RWPE1 (cell line): ENCODE results near the gene TMEM92.

Experiments
- CTCF ChIA-PET: fragments of 350-600 bp; sonication (Branson Sonifier 250); formaldehyde crosslinking; extraction: SDS; loops from one replicate; lab custom pipeline; 2021; lab: Yijun Ruan, JAX
- POLR2A ChIA-PET: fragments of 400-600 bp; formaldehyde crosslinking; extraction: SDS; loops from one replicate; lab custom pipeline; 2020; ENCODE audit warnings: antibody characterized with exemption; ENCODE audit not compliant: low non-redundant PET; lab: Yijun Ruan, JAX
- DNase-seq: peaks from one replicate; pipeline ENCODE4 v3.0.0; 2012; ENCODE audit warnings: low spot score
- H3K27ac ChIP-seq: fragments of 450-650 bp; 2 replicates; pipeline ENCODE4 v1.5.1; 2017
- TF ChIP-seq, protein P1 (sequence below): fragments of 450-650 bp; conservative IDR thresholded peaks from 2 replicates; pipeline ENCODE4 v1.5.1; 2017; ENCODE audit warnings: low read depth, mild to moderate bottlenecking

The TMEM92 gene

DNA sequence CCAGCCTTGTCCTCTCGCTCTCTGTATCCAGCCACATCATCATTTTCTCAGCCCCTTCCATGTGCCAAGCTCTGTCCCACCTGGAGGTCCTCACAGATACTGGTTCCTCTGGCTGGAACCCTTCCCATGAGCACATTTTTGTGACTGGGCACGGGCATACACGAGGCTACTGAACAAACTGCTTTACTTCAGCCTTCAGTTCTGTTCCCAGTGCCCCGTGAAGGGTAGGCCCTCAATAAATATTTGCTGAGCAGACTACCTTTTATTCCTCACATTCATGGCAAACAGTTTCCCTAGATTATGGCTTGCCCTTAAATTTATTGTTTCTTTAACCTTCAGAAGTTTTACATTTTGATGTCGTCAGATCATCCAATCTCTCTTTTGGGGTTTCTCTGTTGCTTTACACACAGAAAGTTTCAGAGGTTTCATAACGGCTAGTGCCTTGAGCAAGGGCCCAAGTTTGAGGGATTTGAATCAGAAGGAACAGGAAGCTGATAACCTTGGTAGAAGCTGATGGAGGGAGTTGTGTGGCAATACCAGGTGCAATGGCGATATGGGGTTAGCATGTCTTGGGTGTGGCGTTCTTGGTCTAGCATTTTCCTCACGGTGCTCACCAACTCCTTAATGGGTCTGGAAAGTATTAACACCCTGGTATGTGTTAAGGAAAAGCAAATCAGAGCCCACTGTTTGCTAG is 27.8 kb downstream of the TMEM92 start:
- CTCF ChIA-PET: no interaction called here
- POLR2A ChIA-PET: no interaction called here
- TF ChIP-seq, protein P1, sequence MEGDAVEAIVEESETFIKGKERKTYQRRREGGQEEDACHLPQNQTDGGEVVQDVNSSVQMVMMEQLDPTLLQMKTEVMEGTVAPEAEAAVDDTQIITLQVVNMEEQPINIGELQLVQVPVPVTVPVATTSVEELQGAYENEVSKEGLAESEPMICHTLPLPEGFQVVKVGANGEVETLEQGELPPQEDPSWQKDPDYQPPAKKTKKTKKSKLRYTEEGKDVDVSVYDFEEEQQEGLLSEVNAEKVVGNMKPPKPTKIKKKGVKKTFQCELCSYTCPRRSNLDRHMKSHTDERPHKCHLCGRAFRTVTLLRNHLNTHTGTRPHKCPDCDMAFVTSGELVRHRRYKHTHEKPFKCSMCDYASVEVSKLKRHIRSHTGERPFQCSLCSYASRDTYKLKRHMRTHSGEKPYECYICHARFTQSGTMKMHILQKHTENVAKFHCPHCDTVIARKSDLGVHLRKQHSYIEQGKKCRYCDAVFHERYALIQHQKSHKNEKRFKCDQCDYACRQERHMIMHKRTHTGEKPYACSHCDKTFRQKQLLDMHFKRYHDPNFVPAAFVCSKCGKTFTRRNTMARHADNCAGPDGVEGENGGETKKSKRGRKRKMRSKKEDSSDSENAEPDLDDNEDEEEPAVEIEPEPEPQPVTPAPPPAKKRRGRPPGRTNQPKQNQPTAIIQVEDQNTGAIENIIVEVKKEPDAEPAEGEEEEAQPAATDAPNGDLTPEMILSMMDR: no peak
- H3K27ac ChIP-seq: no peak overlapping the region
- DNase-seq: no peak

DNA sequence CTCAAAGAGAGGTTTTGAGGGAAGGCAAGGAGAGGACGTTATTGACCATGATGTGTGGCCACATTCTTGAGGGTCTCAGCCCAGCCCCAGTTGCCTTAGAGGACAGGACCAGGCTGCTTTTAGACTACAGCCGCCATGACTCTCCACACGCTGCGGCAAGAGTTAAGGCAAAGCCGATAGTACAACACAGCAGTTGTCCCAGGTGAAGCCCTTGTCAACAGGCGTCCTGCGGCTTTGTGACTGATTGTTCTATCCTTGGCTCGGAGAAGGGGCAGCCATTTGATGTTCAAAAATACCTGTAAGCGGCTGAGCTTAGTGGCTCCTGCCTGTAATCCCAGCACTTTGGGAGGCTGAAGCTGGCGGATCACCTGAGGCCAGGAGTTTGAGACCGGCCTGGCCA is 28.8 kb downstream of the TMEM92 start:
- no peak for DNase-seq
- TF ChIP-seq, protein P1: no peak
- ChIA-PET CTCF (no interaction called here), POLR2A (no interaction called here)
- H3K27ac ChIP-seq: no peak overlapping the region; the same call in 1 of the 2 replicates

DNA sequence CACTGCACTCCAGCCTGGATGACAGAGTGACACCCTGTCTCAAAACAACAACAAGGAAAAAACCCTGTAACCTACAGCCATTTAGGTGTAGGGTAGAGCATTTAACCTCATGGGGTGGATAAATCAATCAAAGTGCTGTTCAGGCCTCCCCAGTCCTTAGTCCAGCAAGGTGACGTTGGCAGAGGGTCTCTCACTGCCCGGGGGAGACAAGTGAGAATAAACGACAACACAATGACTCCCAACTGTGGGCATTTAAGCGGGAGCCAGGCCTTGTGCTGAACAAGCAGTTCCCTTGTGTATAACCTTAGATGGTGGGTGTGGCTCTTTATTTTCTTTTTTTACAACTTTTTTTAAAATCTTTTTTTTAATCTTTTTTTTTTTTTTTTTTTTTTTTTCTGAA is 29.3 kb downstream of the TMEM92 start:
- TF ChIP-seq, protein P1: no peak
- POLR2A ChIA-PET: no interaction called here
- DNase-seq: no peak
- H3K27ac ChIP-seq: no peak overlapping the region
- CTCF ChIA-PET: interaction anchor here (0.7 kb wide), 1 partner anchor 103 kb away, joined by 3 read pairs; no protein-coding TSS in a partner anchor

DNA sequence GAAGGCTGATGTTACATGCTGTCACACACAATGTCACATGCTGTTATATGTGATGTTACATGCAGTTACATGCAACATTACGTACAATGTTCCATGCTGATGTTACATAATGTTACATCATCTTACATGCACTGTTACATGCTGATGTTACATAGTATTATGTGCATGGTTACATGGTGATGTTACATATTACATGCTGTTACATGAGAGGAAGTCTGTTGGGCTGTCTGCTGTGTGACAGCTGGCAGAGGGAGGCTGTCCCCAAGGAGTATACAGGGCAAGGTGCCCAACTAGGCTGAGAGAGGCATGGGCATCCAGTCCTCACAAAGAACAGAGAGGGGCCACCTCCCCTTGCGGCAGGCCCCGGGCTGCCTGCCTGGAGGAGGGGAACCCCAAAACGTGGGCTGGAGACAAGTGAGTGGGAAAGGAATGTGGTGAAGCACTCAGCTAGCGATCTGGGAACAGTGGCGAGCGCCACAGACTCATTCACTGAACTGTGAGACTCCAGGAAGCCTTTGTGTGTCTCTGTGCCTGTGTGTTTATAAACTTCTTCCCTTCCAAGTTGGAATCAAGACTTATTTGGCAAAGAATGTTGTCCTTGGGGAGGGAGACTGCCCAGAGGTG is 30.6 kb downstream of the TMEM92 start:
- CTCF ChIA-PET: interaction anchor here (0.6 kb wide), 2 partner anchors 91 to 102 kb away, joined by 3 to 5 read pairs; no protein-coding TSS in a partner anchor
- no peak for DNase-seq
- H3K27ac ChIP-seq: no peak overlapping the region
- POLR2A ChIA-PET: no interaction called here
- TF ChIP-seq, protein P1: no peak

DNA sequence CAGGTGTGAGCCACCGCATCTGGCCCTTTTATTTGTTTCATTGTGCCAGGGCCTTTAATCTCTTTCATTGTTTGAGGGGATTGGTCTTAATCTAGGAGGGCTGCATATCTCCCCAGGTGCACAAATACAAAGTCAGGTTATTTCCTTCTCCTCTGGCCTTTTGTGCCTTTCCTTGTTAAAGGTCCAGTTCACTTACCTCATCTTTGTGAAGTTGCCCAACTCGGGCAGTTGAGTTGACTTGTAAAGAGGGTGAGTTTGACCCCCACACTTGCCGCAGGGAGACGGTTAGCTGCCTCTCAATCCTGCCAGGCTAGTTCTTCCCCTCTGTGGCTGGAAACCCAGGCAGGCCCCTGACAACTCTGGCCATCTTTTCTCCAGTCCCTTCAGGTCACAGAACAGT is 33.4 kb downstream of the TMEM92 start:
- CTCF ChIA-PET: interaction anchor here (0.6 to 1.3 kb wide), 2 partner anchors 10 to 27 kb away, joined by 3 to 4 read pairs; no protein-coding TSS in a partner anchor
- H3K27ac ChIP-seq: no peak overlapping the region
- DNase-seq: no peak
- TF ChIP-seq, protein P1: no peak
- POLR2A ChIA-PET: interaction anchor here (0.6 kb wide), 1 partner anchor 17 kb away, joined by 5 read pairs; no protein-coding TSS in a partner anchor

DNA sequence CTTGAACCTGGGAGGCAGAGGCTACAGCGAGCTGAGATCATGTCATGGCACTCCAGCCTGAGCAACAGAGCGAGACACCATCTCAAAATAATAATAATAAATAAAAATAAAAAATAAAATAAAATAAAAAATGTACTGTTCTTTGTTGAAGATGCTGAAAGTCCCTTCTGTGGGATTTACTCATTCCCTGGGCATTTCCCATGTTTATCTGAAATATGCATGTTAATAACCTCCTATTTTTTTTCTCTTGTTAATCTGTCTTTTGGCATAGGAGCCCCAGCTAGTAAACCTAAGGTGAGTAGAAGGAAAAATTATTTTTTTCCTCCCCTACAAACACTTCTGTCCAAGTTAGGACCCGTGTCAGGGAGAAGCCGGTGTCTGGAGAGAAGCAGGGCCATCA is 34.4 kb downstream of the TMEM92 start:
- CTCF ChIA-PET: interaction anchor here (1.3 kb wide), 1 partner anchor 11 kb away, joined by 5 read pairs; no protein-coding TSS in a partner anchor
- H3K27ac ChIP-seq: no peak overlapping the region
- TF ChIP-seq, protein P1: no peak
- POLR2A ChIA-PET: no interaction called here
- no peak for DNase-seq
